HCT116 (cell line): ENCODE results near the gene EML1. TPM values are rescaled to one million over a fixed set of nuclear protein-coding genes. Genes with fewer than 3 reads are reported as not detected.

Experiments
- ATAC-seq: fragments of 200-7000 bp; cut with Tn5 transposase; 2 replicates; pipeline ENCODE4 v1.9.1; 2020; ENCODE audit warnings: mild to moderate bottlenecking, moderate library complexity
- BruUV-seq: library from RNA; stranded (reverse); fragments of 400-500 nt; replicated peaks from 2 replicates; lab custom pipeline; 2021; lab: Mats Ljungman, UMichigan
- CTCF ChIA-PET: fragments of 300-600 bp; sonication (Branson Sonifier 250); formaldehyde crosslinking; loops from one replicate; lab custom pipeline; 2021; ENCODE audit warnings: antibody characterized with exemption; lab: Charles Lee
- POLR2A ChIA-PET: fragments of 300-600, 350-600 bp; sonication (Branson Sonifier 250); formaldehyde crosslinking; loops from one replicate; lab custom pipeline; 2021; ENCODE audit warnings: antibody characterized with exemption; lab: Charles Lee
- RAD21 ChIA-PET, 2 experiments: fragments of 300-600 bp; sonication (Branson Sonifier 250); formaldehyde crosslinking; loops; one replicate each; lab custom pipeline; 2023; ENCODE audit warnings: low total read pairs in 2 of 2; ENCODE audit not compliant: uncharacterized antibody in 2 of 2, unreplicated experiment in 2 of 2, low non-redundant PET in 1 of 2; lab: Charles Lee
- DNase-seq: peaks from one replicate; pipeline ENCODE4 v3.0.0-alpha.2; 2010; ENCODE audit warnings: low read depth, low spot score
- H2AFZ ChIP-seq: fragments of 200-600 bp; shearing (Covaris generic), sonication (generic); 2 replicates; pipeline ENCODE4 v1.6.1; 2017; ENCODE audit warnings: low read depth, mixed run types, mixed read lengths, antibody characterized with exemption, low read length; ENCODE audit not compliant: poor library complexity, severe bottlenecking
- H3K27ac ChIP-seq: 2 replicates; pipeline ENCODE4 v1.5.1; 2012; ENCODE audit warnings: low read depth, low read length
- H3K27me3 ChIP-seq: fragments of 200-600 bp; sonication (generic); 2 replicates; pipeline ENCODE4 v1.6.1; 2016; ENCODE audit warnings: mixed run types, low read length, mixed read lengths; ENCODE audit not compliant: insufficient read depth
- H3K36me3 ChIP-seq, 2 experiments: fragments of 200-500 bp in 1 of 2; fragments of 200-600 bp in 1 of 2; sonication (Bioruptor generic) in 1 of 2; sonication (generic) in 1 of 2; 2 replicates each; pipeline versions ENCODE4 v1.5.1 to v1.6.1; 2014 to 2016; ENCODE audit warnings: low read length in 2 of 2, inconsistent platforms in 1 of 2, mixed read lengths in 1 of 2, mixed run types in 1 of 2; ENCODE audit not compliant: insufficient read depth in 2 of 2, control insufficient read depth in 1 of 2
- H3K4me1 ChIP-seq, 2 experiments: fragments of 200-600 bp in 1 of 2; sonication (generic) in 1 of 2; 2 replicates each; pipeline versions ENCODE4 v1.5.1 to v1.6.1; 2012 to 2017; ENCODE audit warnings: low read length in 2 of 2, inconsistent platforms in 1 of 2, mild to moderate bottlenecking in 1 of 2, mixed read lengths in 1 of 2, mixed run types in 1 of 2, moderate library complexity in 1 of 2; ENCODE audit not compliant: insufficient read depth in 2 of 2, control insufficient read depth in 1 of 2
- H3K4me2 ChIP-seq: fragments of 200-600 bp; sonication (generic); 2 replicates; pipeline ENCODE4 v1.6.1; 2017; ENCODE audit warnings: mixed run types, low read length, mixed read lengths
- H3K4me3 ChIP-seq, 2 experiments: fragments of 200-600 bp in 1 of 2; sonication (generic) in 1 of 2; replicated peaks in 1 of 2; 2 replicates each; pipeline ENCODE4 v1.5.1; 2011 to 2016; ENCODE audit warnings: low read length in 2 of 2, control low read depth in 1 of 2, low read depth in 1 of 2, mild to moderate bottlenecking in 1 of 2, mixed read lengths in 1 of 2, mixed run types in 1 of 2
- H3K79me2 ChIP-seq: fragments of 200-600 bp; sonication (generic); 2 replicates; pipeline ENCODE4 v1.6.1; 2017; ENCODE audit warnings: mild to moderate bottlenecking, mixed run types, low read length, moderate library complexity, mixed read lengths; ENCODE audit not compliant: insufficient read depth
- H3K9ac ChIP-seq: fragments of 200-600 bp; sonication (generic); 2 replicates; pipeline ENCODE4 v1.6.1; 2016; ENCODE audit warnings: low read length, mixed read lengths
- H3K9me2 ChIP-seq: fragments of 200-600 bp; sonication (generic), shearing (Covaris generic); 2 replicates; pipeline ENCODE4 v1.6.1; 2017; ENCODE audit warnings: mixed run types, mild to moderate bottlenecking, moderate library complexity; ENCODE audit not compliant: insufficient read depth
- H3K9me3 ChIP-seq, 2 experiments: fragments of 200-500 bp in 1 of 2; fragments of 200-600 bp in 1 of 2; sonication (Bioruptor generic) in 1 of 2; sonication (generic) in 1 of 2; 2 replicates each; pipeline ENCODE4 v1.6.1; 2014 to 2017; ENCODE audit warnings: low read length in 2 of 2, mixed read lengths in 2 of 2, inconsistent platforms in 1 of 2, low read depth in 1 of 2, mild to moderate bottlenecking in 1 of 2, mixed run types in 1 of 2, moderate library complexity in 1 of 2; ENCODE audit not compliant: control insufficient read depth in 1 of 2, insufficient read depth in 1 of 2
- H4K20me1 ChIP-seq: fragments of 200-600 bp; sonication (generic), shearing (Covaris generic); 2 replicates; pipeline ENCODE4 v1.6.1; 2017; ENCODE audit warnings: mixed run types, mild to moderate bottlenecking, moderate library complexity; ENCODE audit not compliant: insufficient read depth
- CBX3 ChIP-seq: IDR thresholded peaks from 2 replicates; pipeline ENCODE4 v1.6.1; 2012; ENCODE audit warnings: low read depth
- CTCF ChIP-seq, 3 experiments: fragments of 200-600 bp in 1 of 3; sonication (generic) in 1 of 3; IDR thresholded peaks in 2 of 3; conservative IDR thresholded peaks in 1 of 3; 2 replicates each; pipeline ENCODE4 v1.5.1; 2012 to 2017; ENCODE audit warnings: low read depth in 2 of 3, low read length in 2 of 3, antibody characterized with exemption in 1 of 3, borderline replicate concordance in 1 of 3, control low read depth in 1 of 3, mild to moderate bottlenecking in 1 of 3, mixed read lengths in 1 of 3, mixed run types in 1 of 3, moderate library complexity in 1 of 3; ENCODE audit not compliant: insufficient read depth in 1 of 3
- ELF1 ChIP-seq: IDR thresholded peaks from 2 replicates; pipeline ENCODE4 v1.6.1; 2012; ENCODE audit warnings: low read depth, borderline replicate concordance
- EZH2 ChIP-seq: fragments of 200-600 bp; sonication (generic); IDR thresholded peaks from 2 replicates; pipeline ENCODE4 v1.6.1; 2017; ENCODE audit warnings: antibody characterized with exemption, mixed run types
- EZH2phosphoT487 ChIP-seq: fragments of 200-600 bp; IDR thresholded peaks from 2 replicates; pipeline ENCODE4 v1.6.1; 2018; ENCODE audit warnings: antibody characterized with exemption, borderline replicate concordance
- FOSL1 ChIP-seq: IDR thresholded peaks from 2 replicates; pipeline ENCODE4 v1.6.1; 2012; ENCODE audit warnings: low read depth
- JUND ChIP-seq: IDR thresholded peaks from 2 replicates; pipeline ENCODE4 v1.6.1; 2012
- POLR2A ChIP-seq: IDR thresholded peaks from 2 replicates; pipeline ENCODE4 v1.7.0; 2011; ENCODE audit warnings: borderline replicate concordance; ENCODE audit not compliant: insufficient read depth, insufficient read length; ENCODE audit errors: extremely low read depth
- RAD21 ChIP-seq: IDR thresholded peaks from 2 replicates; pipeline ENCODE4 v1.6.1; 2012; ENCODE audit warnings: low read depth, mild to moderate bottlenecking
- SRF ChIP-seq: IDR thresholded peaks from 2 replicates; pipeline ENCODE4 v1.6.1; 2012; ENCODE audit warnings: low read depth
- ZNF274 ChIP-seq: fragments of 200-500 bp; sonication (Bioruptor generic); IDR thresholded peaks from 2 replicates; pipeline ENCODE4 v1.6.1; 2014; ENCODE audit warnings: mild to moderate bottlenecking, low read depth, low read length, inconsistent platforms
- intact Hi-C: fragments of 100-400 bp; cut with micrococcal nuclease; formaldehyde crosslinking; loops from 2 replicates; pipeline ENCODE4 v1.10.0; 2022
- total RNA-seq: library from RNA; stranded (reverse); gene quantifications from one replicate; pipeline ENCODE4 v1.2.1, GENCODE V29; 2021; ENCODE audit not compliant: unreplicated experiment

The EML1 gene
- total RNA-seq, 1 experiment from 2014 or later: 7.4 TPM

- no peak for TF ChIP-seq CTCF (IDR thresholded peaks at IDR 0.05 in 2 of 3, conservative IDR thresholded peaks at IDR 0.05 in 1 of 3; ENCODE audit: borderline replicate concordance in 1 of 3, insufficient read depth in 1 of 3, low read depth in 2 of 3, low read length in 2 of 3)
- no peak for TF ChIP-seq ELF1
- TF ChIP-seq ZNF274: no peak
Measured at GRCh38 chr14:99808515-99808914, 15.3 kb downstream of the EML1 start (continued).

GRCh38 chr14:99809360-99809759, 16.1 kb downstream of the EML1 start:
- Histone ChIP-seq H3K36me3 (no peaks in the 10 kb centered on the region), H3K27ac (no peak overlapping the region), H3K9me2 (no peaks in the 10 kb centered on the region), H3K79me2 (no peaks in the 10 kb centered on the region), H3K27me3 (peaks cover 9% of the 10 kb centered on the region; the same call in 1 of the 2 replicates), H3K4me1 (no peaks in the 10 kb centered on the region), H3K4me3 (no peak overlapping the region), H2AFZ (no peak overlapping the region), H4K20me1 (no peaks in the 10 kb centered on the region), H3K9ac (no peak overlapping the region), H3K9me3 (no peaks in the 10 kb centered on the region), H3K4me2 (no peak overlapping the region)
- ChIA-PET CTCF (no interaction called here), POLR2A (no interaction called here), RAD21 (no interaction called here)
- DNase-seq (no peak), ATAC-seq (no peak)
- BruUV-seq: no TSS peak
- TF ChIP-seq CBX3 (no peak), ELF1 (no peak), FOSL1 (no peak), EZH2phosphoT487 (no peak), CTCF (IDR thresholded peaks at IDR 0.05 in 2 of 3, conservative IDR thresholded peaks at IDR 0.05 in 1 of 3; ENCODE audit: borderline replicate concordance in 1 of 3, insufficient read depth in 1 of 3, low read depth in 2 of 3, low read length in 2 of 3) (no peak), EZH2 (no peak), POLR2A (no peak), SRF (no peak), ZNF274 (no peak), RAD21 (no peak), JUND (no peak)
- intact Hi-C loops: no loop called here
